ENCODE measurements around the gene NABP1.

NABP1 gene

GRCh38 chr2:191686066-191686465 is 8.1 kb downstream of the NABP1 start:
- no peak for DNase-seq

GRCh38 chr2:191686729-191687128 is 8.8 kb downstream of the NABP1 start:
- no peak for DNase-seq

GRCh38 chr2:191687867-191688266 is 9.9 kb downstream of the NABP1 start:
- DNase-seq, result no peak

GRCh38 chr2:191688934-191689695 is 11.2 kb downstream of the NABP1 start:
- DNase-seq, result no peak

GRCh38 chr2:191690327-191690726 is 12.4 kb downstream of the NABP1 start:
- no peak for DNase-seq

- no peak for DNase-seq
Measured at GRCh38 chr2:191691016-191691735, 13.2 kb downstream of the NABP1 start.

- DNase-seq, result no peak
Measured at GRCh38 chr2:191691898-191692297, 14.0 kb downstream of the NABP1 start.

- DNase-seq, result no peak
Measured at GRCh38 chr2:191692502-191693115, 14.7 kb downstream of the NABP1 start.

GRCh38 chr2:191693166-191693565 is 15.2 kb downstream of the NABP1 start:
- no peak for DNase-seq

- no peak for DNase-seq
Measured at GRCh38 chr2:191693778-191694177, 15.8 kb downstream of the NABP1 start.

- DNase-seq, result no peak
Measured at GRCh38 chr2:191696001-191696400, 18.1 kb downstream of the NABP1 start.

- no peak for DNase-seq
Measured at GRCh38 chr2:191696966-191697365, 19.0 kb downstream of the NABP1 start.

- no peak for DNase-seq
Measured at GRCh38 chr2:191697870-191698269, 19.9 kb downstream of the NABP1 start.

GRCh38 chr2:191699341-191699945 is 21.5 kb downstream of the NABP1 start:
- no peak for DNase-seq

GRCh38 chr2:191701029-191701428 is 23.1 kb downstream of the NABP1 start:
- DNase-seq, result no peak

GRCh38 chr2:191701696-191702095 is 23.8 kb downstream of the NABP1 start:
- no peak for DNase-seq

GRCh38 chr2:191703079-191703725 is 25.3 kb downstream of the NABP1 start:
- no peak for DNase-seq

- DNase-seq, result no peak
Measured at GRCh38 chr2:191705084-191705483, 27.1 kb downstream of the NABP1 start.

GRCh38 chr2:191705701-191706100 is 27.8 kb downstream of the NABP1 start:
- no peak for DNase-seq

- DNase-seq, result no peak
Measured at GRCh38 chr2:191706791-191707190, 28.9 kb downstream of the NABP1 start.

GRCh38 chr2:191707542-191707941 is 29.6 kb downstream of the NABP1 start:
- DNase-seq, result no peak

- DNase-seq, result no peak
Measured at GRCh38 chr2:191710411-191710900, 32.5 kb downstream of the NABP1 start.

GRCh38 chr2:191711621-191712020 is 33.7 kb downstream of the NABP1 start:
- DNase-seq, result no peak

All from T-helper 9 cell (primary cell).